ENCODE data around the gene PPP2R5C.

Gene PPP2R5C

DNA sequence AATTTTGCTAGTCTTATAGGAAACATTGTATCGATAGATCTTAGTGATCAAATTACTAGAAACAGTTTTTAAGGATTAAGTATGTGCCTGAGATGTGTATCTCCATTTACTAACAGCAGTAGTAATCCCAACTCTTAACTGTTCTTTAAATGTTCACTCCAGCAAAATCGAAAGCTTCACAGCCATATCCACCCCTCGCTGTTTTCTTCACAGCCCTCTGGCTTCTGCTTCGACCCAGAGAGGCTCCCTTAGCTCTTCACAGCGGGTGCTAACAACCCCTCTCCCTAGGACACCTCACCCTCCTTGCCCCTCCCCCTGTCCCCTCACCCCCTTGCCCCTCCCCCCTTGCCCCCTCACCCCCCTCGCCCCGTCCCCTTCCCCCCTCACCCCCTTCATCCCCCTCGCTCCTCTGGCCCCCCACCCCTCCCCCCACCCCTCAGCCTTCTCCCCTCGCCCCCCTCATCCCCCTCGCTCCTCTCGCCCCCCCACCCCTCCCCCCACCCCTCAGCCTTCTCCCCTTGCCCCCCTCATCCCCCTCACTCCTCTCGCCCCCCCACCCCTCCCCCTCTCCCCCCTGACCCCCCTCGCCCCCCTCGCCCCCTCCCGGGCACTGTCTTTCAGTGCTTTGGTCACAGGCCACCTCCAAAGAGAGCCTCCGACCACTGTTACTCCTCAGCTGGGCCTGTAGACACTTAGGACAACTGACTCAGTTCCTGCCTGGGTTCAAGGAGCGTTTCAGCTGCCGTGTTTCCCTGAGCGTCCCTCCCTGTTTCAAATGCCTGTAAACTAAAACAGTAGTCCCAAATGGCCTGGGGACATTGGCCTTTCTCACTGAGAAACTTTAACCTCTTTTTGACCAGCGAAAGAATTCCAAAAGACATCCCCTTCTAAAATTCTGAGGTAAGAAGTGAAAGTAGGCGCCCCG lies 156.8 kb downstream of the PPP2R5C start:
- no peak for DNase-seq (ENCODE audit: low spot score)
- H3K4me3 ChIP-seq: no peak overlapping the region
- no peak overlapping the region for H3K27ac ChIP-seq

DNA sequence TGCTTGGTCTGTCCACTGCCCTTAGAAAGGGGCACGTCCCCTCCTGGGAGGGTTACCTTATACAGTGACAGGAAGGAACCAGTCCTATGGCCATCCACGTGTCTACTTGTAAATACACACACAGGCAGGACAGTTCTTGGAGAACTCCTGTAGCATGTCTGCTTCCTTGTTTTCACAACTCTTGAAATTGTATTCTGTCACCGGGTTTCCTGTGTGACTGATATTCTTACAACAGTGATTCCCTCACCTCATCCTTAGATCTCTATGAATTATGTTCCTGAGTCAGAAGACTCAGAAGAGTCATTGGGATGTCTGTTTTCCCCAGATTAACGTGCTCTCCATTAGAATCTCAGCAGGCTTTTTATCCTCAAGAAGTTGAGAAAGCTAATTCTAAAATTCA lies 158.8 kb downstream of the PPP2R5C start:
- TF ChIP-seq, protein P1, sequence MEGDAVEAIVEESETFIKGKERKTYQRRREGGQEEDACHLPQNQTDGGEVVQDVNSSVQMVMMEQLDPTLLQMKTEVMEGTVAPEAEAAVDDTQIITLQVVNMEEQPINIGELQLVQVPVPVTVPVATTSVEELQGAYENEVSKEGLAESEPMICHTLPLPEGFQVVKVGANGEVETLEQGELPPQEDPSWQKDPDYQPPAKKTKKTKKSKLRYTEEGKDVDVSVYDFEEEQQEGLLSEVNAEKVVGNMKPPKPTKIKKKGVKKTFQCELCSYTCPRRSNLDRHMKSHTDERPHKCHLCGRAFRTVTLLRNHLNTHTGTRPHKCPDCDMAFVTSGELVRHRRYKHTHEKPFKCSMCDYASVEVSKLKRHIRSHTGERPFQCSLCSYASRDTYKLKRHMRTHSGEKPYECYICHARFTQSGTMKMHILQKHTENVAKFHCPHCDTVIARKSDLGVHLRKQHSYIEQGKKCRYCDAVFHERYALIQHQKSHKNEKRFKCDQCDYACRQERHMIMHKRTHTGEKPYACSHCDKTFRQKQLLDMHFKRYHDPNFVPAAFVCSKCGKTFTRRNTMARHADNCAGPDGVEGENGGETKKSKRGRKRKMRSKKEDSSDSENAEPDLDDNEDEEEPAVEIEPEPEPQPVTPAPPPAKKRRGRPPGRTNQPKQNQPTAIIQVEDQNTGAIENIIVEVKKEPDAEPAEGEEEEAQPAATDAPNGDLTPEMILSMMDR (IDR thresholded peaks at IDR 0.05): no peak
- no peak for DNase-seq (ENCODE audit: low spot score)
- no peak overlapping the region for H3K4me3 ChIP-seq
- H3K27ac ChIP-seq: no peak overlapping the region

More for the DNA sequence above, 156.8 kb downstream of the PPP2R5C start:
- TF ChIP-seq, protein P1 (IDR thresholded peaks at IDR 0.05): no peak

DNA sequence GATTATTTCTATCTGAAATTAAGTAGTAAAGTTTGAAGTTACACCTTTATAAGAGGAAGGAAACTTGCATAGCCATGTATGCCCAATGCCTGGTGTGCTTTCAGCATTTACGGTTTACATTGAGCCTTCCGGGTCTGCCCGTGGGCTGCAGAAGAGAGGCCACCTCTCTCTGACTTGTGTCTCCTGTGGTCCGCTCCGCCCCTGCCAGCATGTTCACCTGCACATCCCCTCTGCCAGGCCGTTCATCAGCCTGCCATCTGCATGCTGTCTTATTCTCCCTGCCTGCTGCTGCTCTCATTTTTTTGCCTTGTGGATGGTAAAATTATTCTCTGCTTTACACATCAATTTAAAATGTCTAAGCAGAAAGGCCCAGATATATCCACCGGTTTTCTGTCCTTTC lies 161.4 kb downstream of the PPP2R5C start:
- DNase-seq (ENCODE audit: low spot score): no peak
- TF ChIP-seq, protein P1 (IDR thresholded peaks at IDR 0.05): no peak
- Histone ChIP-seq H3K4me3 (no peak overlapping the region), H3K27ac (no peak overlapping the region)

DNA sequence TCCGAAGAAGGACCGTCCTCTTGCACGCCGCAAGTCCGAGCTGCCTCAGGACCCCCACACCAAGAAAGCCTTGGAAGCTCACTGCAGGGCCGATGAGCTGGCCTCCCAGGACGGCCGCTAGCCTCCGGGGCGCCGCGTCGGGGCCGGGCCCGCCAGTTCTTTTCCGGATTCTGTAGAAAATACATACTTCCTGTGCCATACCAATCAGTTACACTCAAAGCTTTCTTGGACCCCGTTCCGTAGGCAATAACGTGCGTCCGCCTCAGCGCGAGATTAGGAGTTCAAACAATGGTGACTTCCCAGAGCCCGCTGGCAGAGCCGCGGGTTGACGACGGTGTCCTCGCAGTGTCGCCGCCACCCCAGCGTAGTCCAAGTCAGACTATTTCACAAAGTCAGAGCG lies 163.6 kb downstream of the PPP2R5C start:
- no peak overlapping the region for H3K4me3 ChIP-seq

DNA sequence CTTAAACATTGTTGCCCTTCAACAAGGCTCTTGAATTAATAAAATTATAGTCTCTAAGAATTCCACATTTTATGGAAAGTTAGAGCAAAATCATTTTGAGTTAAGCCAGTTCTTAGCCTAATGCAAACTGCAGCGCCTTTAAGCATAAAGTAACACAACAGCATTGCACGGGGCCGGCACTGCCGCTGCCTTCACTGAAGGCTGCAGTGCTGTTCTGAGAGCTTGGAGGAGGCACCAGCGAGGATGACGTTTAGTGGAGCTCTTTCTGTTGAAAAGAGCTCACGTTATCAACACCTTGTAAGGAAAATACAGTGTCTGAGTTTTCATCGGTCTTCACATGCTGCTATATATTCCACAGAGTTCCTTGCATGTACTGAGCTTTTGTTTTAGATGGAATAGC lies 164.6 kb downstream of the PPP2R5C start:
- H3K4me3 ChIP-seq: no peak overlapping the region
- DNase-seq (ENCODE audit: low spot score): no peak
- H3K27ac ChIP-seq: no peak overlapping the region
- TF ChIP-seq, protein P1 (IDR thresholded peaks at IDR 0.05): no peak

More for the DNA sequence above, 163.6 kb downstream of the PPP2R5C start:
- DNase-seq (ENCODE audit: low spot score): no peak
- TF ChIP-seq, protein P1 (IDR thresholded peaks at IDR 0.05): no peak
- no peak overlapping the region for H3K27ac ChIP-seq

DNA sequence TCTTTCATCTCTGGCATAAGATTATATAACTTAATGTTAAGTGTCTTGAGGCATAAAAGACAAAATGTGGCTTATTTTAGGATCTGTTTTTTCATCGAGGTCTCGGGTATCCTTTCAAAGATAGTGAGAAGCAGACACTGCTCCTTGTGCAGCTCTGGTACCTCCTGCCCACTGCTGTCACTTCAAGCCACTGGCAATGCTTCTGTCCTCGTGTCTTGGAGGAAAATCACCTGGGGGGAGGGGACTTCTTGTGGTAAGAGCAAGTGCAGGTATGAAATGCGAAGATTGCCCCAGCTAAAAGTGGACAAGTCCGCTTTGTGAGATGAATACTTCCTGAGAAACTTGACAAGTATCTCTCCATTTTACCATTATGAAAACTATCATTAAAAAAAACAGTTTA lies 165.1 kb downstream of the PPP2R5C start:
- Histone ChIP-seq H3K27ac (peak overlapping the region in 1 of 2 donors; percentile 52), H3K4me3 (no peak overlapping the region)
- no peak for DNase-seq (ENCODE audit: low spot score)
- TF ChIP-seq, protein P1 (IDR thresholded peaks at IDR 0.05): no peak

DNA sequence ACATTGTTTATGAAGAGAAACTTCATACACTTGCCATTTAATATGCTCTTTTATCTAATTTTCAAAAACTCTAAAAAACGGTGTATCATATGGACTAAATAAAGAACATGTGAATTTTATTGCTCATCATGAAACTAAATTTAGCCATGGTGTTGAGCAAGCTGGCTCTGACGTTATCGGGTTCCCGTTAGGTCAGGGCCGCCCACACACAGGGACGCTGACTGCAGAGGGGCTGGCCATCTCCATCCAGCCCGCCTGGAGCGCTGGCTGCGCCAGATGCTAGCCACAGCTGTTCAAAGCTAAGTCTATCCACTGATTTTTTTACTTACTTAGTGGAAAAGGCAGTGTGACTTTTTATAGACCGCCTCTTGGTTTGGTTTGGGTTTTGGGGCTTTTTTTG lies 166.3 kb downstream of the PPP2R5C start:
- TF ChIP-seq, protein P1 (IDR thresholded peaks at IDR 0.05): no peak
- no peak overlapping the region for H3K4me3 ChIP-seq
- H3K27ac ChIP-seq: peak overlapping the region; percentile 48 to 52
- DNase-seq (ENCODE audit: low spot score): peak; percentile 88
